ENCODE results near the gene IL20RB.

GRCh38 chr3:136913168-136913567 lies 44.6 kb upstream of the IL20RB start:
- TF ChIP-seq CTCF (conservative IDR thresholded peaks at IDR 0.05): no peak
- TF ChIP-seq EZH2 (IDR thresholded peaks at IDR 0.05; ENCODE audit: low read depth): no peak
